ENCODE results near the gene KRTAP5-8. TPM values are rescaled to one million over a fixed set of nuclear protein-coding genes. Genes with fewer than 3 reads are reported as not detected.
"Not testable (repeated sequence)": the region's sequence is repeated elsewhere in the genome, so short reads cannot be mapped to it uniquely, and the experiment has no call there.

Gene KRTAP5-8
- total RNA-seq, 1 experiment from 2014 or later: not detected

DNA sequence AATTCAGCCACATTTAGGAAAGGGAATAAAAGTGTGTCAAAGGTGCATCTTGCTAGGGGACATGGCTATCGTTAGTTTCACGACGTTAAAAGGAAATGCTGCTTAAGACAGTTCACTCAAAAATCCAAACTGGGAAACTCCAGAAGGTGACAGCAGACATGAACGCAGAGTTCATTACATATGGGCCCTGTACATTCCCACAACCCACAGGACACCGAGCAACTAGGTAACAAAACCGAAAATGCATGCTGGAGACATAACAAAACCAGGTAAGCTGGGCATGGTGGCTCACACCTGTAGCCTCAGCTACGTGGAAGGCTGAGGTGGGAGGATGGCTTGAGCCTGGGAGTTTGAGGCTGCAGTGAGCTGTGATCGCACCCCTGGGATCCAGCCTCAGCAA is 29.8 kb downstream of the KRTAP5-8 start:
- not testable (repeated sequence) for H3K36me3 ChIP-seq (ENCODE audit: insufficient read depth, low read length); H2AFZ ChIP-seq (ENCODE audit: low read length); H3K27me3 ChIP-seq (ENCODE audit: low read length); DNase-seq; H3K4me1 ChIP-seq (ENCODE audit: low read length); H3K4me2 ChIP-seq (ENCODE audit: low read depth, low read length, poor library complexity, severe bottlenecking); H4K20me1 ChIP-seq (ENCODE audit: insufficient read depth, low read depth, low read length); H3K4me3 ChIP-seq (ENCODE audit: low read length); H3K9me3 ChIP-seq (ENCODE audit: low read length); H3K9me2 ChIP-seq (replicated peaks; ENCODE audit: insufficient read depth, low read length); H3K79me2 ChIP-seq (ENCODE audit: low read length); H3K27ac ChIP-seq (ENCODE audit: low read length); H3K9ac ChIP-seq (ENCODE audit: low read length)

- Histone ChIP-seq H3K79me2 (ENCODE audit: low read length) (no peaks in the 10 kb centered on the region), H3K27ac (ENCODE audit: low read length) (no peak overlapping the region), H4K20me1 (ENCODE audit: insufficient read depth, low read depth, low read length) (no peaks in the 10 kb centered on the region), H3K4me3 (ENCODE audit: low read length) (no peak overlapping the region), H3K9ac (ENCODE audit: low read length) (no peak overlapping the region), H3K4me2 (ENCODE audit: low read depth, low read length, poor library complexity, severe bottlenecking) (no peak overlapping the region), H3K27me3 (ENCODE audit: low read length) (no peaks in the 10 kb centered on the region), H3K9me3 (ENCODE audit: low read length) (no peaks in the 10 kb centered on the region), H3K4me1 (ENCODE audit: low read length) (no peaks in the 10 kb centered on the region), H2AFZ (ENCODE audit: low read length) (no peak overlapping the region), H3K9me2 (replicated peaks; ENCODE audit: insufficient read depth, low read length) (no peaks in the 10 kb centered on the region), H3K36me3 (ENCODE audit: insufficient read depth, low read length) (no peaks in the 10 kb centered on the region)
- no peak for DNase-seq
Measured at GRCh38 chr11:71568704-71569349, 31.0 kb downstream of the KRTAP5-8 start.

- not testable (repeated sequence) for H4K20me1 ChIP-seq (ENCODE audit: insufficient read depth, low read depth, low read length); H3K9ac ChIP-seq (ENCODE audit: low read length); H3K4me2 ChIP-seq (ENCODE audit: low read depth, low read length, poor library complexity, severe bottlenecking); H3K9me3 ChIP-seq (ENCODE audit: low read length); H3K79me2 ChIP-seq (ENCODE audit: low read length); H3K9me2 ChIP-seq (replicated peaks; ENCODE audit: insufficient read depth, low read length); H2AFZ ChIP-seq (ENCODE audit: low read length); H3K27ac ChIP-seq (ENCODE audit: low read length); H3K4me3 ChIP-seq (ENCODE audit: low read length); H3K27me3 ChIP-seq (ENCODE audit: low read length); H3K36me3 ChIP-seq (ENCODE audit: insufficient read depth, low read length); DNase-seq
- H3K4me1 ChIP-seq (ENCODE audit: low read length): peaks cover 10% of the 10 kb centered on the region
Measured at GRCh38 chr11:71571101-71571850, 33.5 kb downstream of the KRTAP5-8 start.

GRCh38 chr11:71572811-71573210 is 35.0 kb downstream of the KRTAP5-8 start:
- Histone ChIP-seq H3K4me3 (ENCODE audit: low read length) (no peak overlapping the region), H3K9me3 (ENCODE audit: low read length) (no peaks in the 10 kb centered on the region), H3K9ac (ENCODE audit: low read length) (no peak overlapping the region), H3K27ac (ENCODE audit: low read length) (no peak overlapping the region), H4K20me1 (ENCODE audit: insufficient read depth, low read depth, low read length) (no peaks in the 10 kb centered on the region), H3K27me3 (ENCODE audit: low read length) (no peaks in the 10 kb centered on the region), H3K4me2 (ENCODE audit: low read depth, low read length, poor library complexity, severe bottlenecking) (no peak overlapping the region), H3K79me2 (ENCODE audit: low read length) (no peaks in the 10 kb centered on the region), H3K4me1 (ENCODE audit: low read length) (peaks cover 10% of the 10 kb centered on the region), H3K36me3 (ENCODE audit: insufficient read depth, low read length) (no peaks in the 10 kb centered on the region), H2AFZ (ENCODE audit: low read length) (no peak overlapping the region), H3K9me2 (replicated peaks; ENCODE audit: insufficient read depth, low read length) (no peaks in the 10 kb centered on the region)
- DNase-seq: peak; percentile 21

DNA sequence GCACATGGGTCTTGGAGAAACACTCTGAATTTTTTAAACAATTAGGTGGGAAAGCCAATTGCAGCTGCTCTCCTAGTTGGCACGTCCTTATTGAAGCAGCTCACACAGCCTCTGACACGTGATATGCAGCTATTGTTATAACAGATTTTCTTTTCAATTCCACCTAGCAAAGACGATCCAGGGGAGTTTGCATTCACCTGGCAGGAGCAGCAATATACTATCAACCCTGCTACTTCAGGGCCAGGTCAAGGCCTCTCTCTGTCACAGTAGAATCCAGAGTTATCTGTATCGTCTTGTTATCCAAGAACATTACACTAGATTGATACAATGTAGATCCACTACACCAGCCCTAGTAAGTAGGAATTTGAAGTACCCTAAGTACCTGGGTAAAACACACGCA is 36.6 kb downstream of the KRTAP5-8 start:
- H3K9me2 ChIP-seq (replicated peaks; ENCODE audit: insufficient read depth, low read length): no peaks in the 10 kb centered on the region
- H3K4me2 ChIP-seq (ENCODE audit: low read depth, low read length, poor library complexity, severe bottlenecking): no peak overlapping the region
- H3K79me2 ChIP-seq (ENCODE audit: low read length): no peaks in the 10 kb centered on the region
- H3K27me3 ChIP-seq (ENCODE audit: low read length): no peaks in the 10 kb centered on the region
- no peak overlapping the region for H2AFZ ChIP-seq (ENCODE audit: low read length)
- no peaks in the 10 kb centered on the region for H3K36me3 ChIP-seq (ENCODE audit: insufficient read depth, low read length)
- H3K9ac ChIP-seq (ENCODE audit: low read length): no peak overlapping the region
- H3K4me1 ChIP-seq (ENCODE audit: low read length): peaks cover 10% of the 10 kb centered on the region
- no peak overlapping the region for H3K4me3 ChIP-seq (ENCODE audit: low read length)
- no peaks in the 10 kb centered on the region for H4K20me1 ChIP-seq (ENCODE audit: insufficient read depth, low read depth, low read length)
- H3K27ac ChIP-seq (ENCODE audit: low read length): no peak overlapping the region
- no peaks in the 10 kb centered on the region for H3K9me3 ChIP-seq (ENCODE audit: low read length)
- DNase-seq: no peak

DNA sequence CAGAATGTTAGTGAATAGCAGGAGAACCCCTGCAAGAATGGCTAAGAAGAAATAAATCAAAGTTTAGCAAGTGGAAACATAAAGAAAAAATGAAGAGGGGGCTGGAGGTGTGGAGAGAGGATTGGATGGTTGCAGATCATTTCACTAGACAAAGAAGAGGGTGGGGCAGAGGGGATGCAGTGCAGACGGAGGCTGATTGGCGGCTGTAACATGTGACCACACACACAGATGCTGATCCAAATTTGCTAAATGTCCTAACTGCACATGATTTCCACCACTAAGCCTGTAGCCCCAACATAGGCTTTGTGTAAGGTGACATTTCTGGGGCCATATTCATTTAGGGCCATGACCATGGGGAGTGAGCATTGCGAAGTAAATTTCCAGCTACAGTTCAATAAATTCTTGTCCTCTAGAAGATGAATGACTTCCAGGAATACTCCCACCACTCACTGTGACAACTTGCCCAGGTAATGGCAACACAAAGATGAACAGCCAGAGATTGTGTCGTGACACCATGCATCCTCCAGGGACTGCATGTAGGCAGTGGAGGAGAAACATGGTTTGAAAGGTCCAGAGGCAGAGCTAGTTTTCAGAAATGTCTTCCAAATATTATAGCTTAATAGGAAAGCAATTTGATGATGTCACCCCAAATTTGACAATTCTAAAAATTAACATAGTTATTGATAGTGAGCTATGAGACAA is 38.0 kb downstream of the KRTAP5-8 start:
- H3K9me2 ChIP-seq (replicated peaks; ENCODE audit: insufficient read depth, low read length): no peaks in the 10 kb centered on the region
- H3K9me3 ChIP-seq (ENCODE audit: low read length): no peaks in the 10 kb centered on the region
- no peaks in the 10 kb centered on the region for H4K20me1 ChIP-seq (ENCODE audit: insufficient read depth, low read depth, low read length)
- H3K4me1 ChIP-seq (ENCODE audit: low read length): peaks cover 10% of the 10 kb centered on the region
- no peak overlapping the region for H3K4me3 ChIP-seq (ENCODE audit: low read length)
- H3K27me3 ChIP-seq (ENCODE audit: low read length): no peaks in the 10 kb centered on the region
- 0 out of 2 replicates have a peak overlapping the region, but pooled peaks have one; percentile 9 for H3K9ac ChIP-seq (ENCODE audit: low read length)
- no peak overlapping the region for H3K4me2 ChIP-seq (ENCODE audit: low read depth, low read length, poor library complexity, severe bottlenecking)
- DNase-seq: peak; percentile 37
- H3K36me3 ChIP-seq (ENCODE audit: insufficient read depth, low read length): no peaks in the 10 kb centered on the region
- 0 out of 2 replicates have a peak overlapping the region, but pooled peaks have one; percentile 67 for H2AFZ ChIP-seq (ENCODE audit: low read length)
- H3K27ac ChIP-seq (ENCODE audit: low read length): no peak overlapping the region
- H3K79me2 ChIP-seq (ENCODE audit: low read length): no peaks in the 10 kb centered on the region

GRCh38 chr11:71576688-71577465 is 39.1 kb downstream of the KRTAP5-8 start:
- not testable (repeated sequence) for H3K4me3 ChIP-seq (ENCODE audit: low read length); H3K9me3 ChIP-seq (ENCODE audit: low read length); H3K27ac ChIP-seq (ENCODE audit: low read length); H3K9me2 ChIP-seq (replicated peaks; ENCODE audit: insufficient read depth, low read length); H3K79me2 ChIP-seq (ENCODE audit: low read length); H3K4me2 ChIP-seq (ENCODE audit: low read depth, low read length, poor library complexity, severe bottlenecking); H3K9ac ChIP-seq (ENCODE audit: low read length); H2AFZ ChIP-seq (ENCODE audit: low read length); DNase-seq; H4K20me1 ChIP-seq (ENCODE audit: insufficient read depth, low read depth, low read length); H3K27me3 ChIP-seq (ENCODE audit: low read length); H3K36me3 ChIP-seq (ENCODE audit: insufficient read depth, low read length)
- peaks cover 10% of the 10 kb centered on the region for H3K4me1 ChIP-seq (ENCODE audit: low read length)
